ENCODE results near the gene BFSP1. TPM values are rescaled to one million over a fixed set of nuclear protein-coding genes. Genes with fewer than 3 reads are reported as not detected.

Gene BFSP1
- total and polyA plus RNA-seq, 9 donors, result 0.92 to 4.9 (median 1.5) TPM

DNA sequence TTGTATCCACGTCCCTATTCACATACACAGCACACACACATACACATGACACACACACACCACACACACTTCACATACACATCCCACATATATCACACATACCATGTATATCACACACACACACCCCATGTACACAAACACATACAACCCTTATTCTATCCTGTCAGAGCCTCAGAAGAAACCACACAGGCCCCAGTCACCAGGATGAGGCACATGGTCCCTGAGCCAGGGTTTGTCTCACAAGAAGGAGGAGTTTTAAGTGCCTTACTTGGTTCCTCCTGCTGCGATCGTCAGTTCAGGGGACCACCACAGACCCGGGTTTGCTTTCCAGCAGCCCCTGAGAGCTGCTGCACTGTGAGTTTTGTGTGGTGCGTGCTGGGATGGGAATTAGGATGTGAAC, 23.6 kb downstream of the BFSP1 start:
- DNase-seq, result no peak
- Histone ChIP-seq H3K4me3 (no peak overlapping the region), H3K9me3 (no peaks in the 10 kb centered on the region), H3K27me3 (no peaks in the 10 kb centered on the region), H3K36me3 (no peaks in the 10 kb centered on the region), H3K4me1 (ENCODE audit: insufficient read depth) (peaks cover 2% of the 10 kb centered on the region), H3K27ac (no peak overlapping the region)
- intact Hi-C loops (cut with DNase I), result loop anchor here (5.0 to 10.0 kb wide), 5 partner anchors 387 to 487 kb away; no protein-coding TSS in a partner anchor
- TF ChIP-seq POLR2A (IDR thresholded peaks at IDR 0.05), result no peak
- 85 to 91% (median 88%) methylated on average over 5 of the region's 5 CpGs for WGBS, 3 donors

DNA sequence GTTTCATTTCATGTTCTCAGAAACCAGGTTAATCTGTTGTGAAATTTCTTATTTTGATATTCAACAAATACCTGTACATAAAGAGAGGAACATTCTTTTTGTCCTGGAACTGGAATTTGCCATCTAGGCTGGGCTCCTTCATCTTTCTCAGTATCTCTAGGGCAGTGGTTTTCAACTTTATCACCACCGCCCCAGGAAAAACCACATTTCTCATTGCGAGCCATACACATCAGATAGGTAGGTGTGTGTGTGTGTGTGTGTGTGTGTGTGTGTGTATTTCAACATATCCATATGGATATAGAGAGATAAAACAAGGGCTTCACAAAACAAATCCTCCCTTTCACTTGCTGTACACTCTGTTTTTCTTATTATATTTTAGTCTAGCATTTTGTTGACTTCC, 24.1 kb downstream of the BFSP1 start:
- Histone ChIP-seq H3K36me3 (no peaks in the 10 kb centered on the region), H3K4me1 (ENCODE audit: insufficient read depth) (peaks cover 2% of the 10 kb centered on the region), H3K4me3 (no peak overlapping the region), H3K27me3 (no peaks in the 10 kb centered on the region), H3K9me3 (no peaks in the 10 kb centered on the region), H3K27ac (no peak overlapping the region)
- intact Hi-C loops (cut with DNase I), result loop anchor here (5.0 to 10.0 kb wide), 5 partner anchors 388 to 488 kb away; no protein-coding TSS in a partner anchor
- TF ChIP-seq, protein P1, sequence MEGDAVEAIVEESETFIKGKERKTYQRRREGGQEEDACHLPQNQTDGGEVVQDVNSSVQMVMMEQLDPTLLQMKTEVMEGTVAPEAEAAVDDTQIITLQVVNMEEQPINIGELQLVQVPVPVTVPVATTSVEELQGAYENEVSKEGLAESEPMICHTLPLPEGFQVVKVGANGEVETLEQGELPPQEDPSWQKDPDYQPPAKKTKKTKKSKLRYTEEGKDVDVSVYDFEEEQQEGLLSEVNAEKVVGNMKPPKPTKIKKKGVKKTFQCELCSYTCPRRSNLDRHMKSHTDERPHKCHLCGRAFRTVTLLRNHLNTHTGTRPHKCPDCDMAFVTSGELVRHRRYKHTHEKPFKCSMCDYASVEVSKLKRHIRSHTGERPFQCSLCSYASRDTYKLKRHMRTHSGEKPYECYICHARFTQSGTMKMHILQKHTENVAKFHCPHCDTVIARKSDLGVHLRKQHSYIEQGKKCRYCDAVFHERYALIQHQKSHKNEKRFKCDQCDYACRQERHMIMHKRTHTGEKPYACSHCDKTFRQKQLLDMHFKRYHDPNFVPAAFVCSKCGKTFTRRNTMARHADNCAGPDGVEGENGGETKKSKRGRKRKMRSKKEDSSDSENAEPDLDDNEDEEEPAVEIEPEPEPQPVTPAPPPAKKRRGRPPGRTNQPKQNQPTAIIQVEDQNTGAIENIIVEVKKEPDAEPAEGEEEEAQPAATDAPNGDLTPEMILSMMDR (IDR thresholded peaks at IDR 0.05), result no peak
- TF ChIP-seq POLR2A (IDR thresholded peaks at IDR 0.05) (no peak), EP300 (IDR thresholded peaks at IDR 0.05) (no peak)
- 83 to 95% (median 93%) methylated on average over 2 of the region's 2 CpGs for WGBS, 3 donors
- DNase-seq, result no peak

GRCh38 chr20:17505636-17506517, 25.3 kb downstream of the BFSP1 start:
- peak in 2 of 5 donors; percentile 40 to 46 for DNase-seq
- intact Hi-C loops (cut with DNase I), result loop anchor here (5.0 to 10.0 kb wide), 5 partner anchors 389 to 489 kb away; no protein-coding TSS in a partner anchor
- no peaks in the 10 kb centered on the region for H3K27me3 ChIP-seq
- H3K4me1 ChIP-seq (ENCODE audit: insufficient read depth), result peaks cover 2% of the 10 kb centered on the region
- no peaks in the 10 kb centered on the region for H3K9me3 ChIP-seq
- H3K4me3 ChIP-seq, result no peak overlapping the region
- H3K27ac ChIP-seq, result peak overlapping the region in 1 of 2 donors; percentile 6
- TF ChIP-seq, protein P1 (IDR thresholded peaks at IDR 0.05), result no peak
- TF ChIP-seq EP300 (IDR thresholded peaks at IDR 0.05) (no peak), POLR2A (IDR thresholded peaks at IDR 0.05) (no peak)
- H3K36me3 ChIP-seq, result no peaks in the 10 kb centered on the region
- 80 to 87% (median 85%) methylated on average over 19 of the region's 19 CpGs for WGBS, 3 donors

DNA sequence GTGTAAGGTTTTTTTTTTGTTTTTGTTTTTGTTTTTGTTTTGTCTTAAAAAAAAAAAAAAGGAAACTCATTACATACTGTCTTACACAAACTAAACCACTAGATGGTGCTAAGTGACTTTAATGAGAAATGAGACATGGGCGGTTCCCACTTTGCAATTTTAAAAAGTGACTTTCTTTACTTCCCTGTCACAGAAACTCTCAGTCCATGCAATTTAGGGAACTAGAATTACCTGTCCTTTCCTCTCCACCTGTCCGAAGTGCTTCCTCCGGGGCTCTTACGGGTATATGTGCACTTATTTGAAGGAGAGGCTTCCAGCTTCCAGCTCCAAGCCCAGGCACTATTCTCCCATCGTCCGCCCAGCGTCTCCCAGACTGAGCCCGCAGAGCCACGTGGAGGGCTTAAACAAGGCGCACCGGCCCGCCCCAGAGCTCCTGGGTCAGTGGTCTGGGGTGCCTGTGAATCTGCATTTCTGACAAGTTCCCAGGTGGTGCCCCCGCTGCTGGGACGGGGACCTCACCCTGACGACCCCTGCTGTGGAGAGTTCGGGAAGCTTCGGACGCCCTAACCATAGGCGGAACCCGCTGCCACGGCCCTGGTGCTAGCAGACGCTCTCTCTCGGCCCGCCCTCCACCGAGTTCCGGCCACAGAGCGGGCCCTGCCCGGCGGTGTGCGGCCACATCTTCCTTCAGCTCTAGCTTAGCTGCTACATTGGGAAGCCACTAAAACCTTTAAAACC, 26.1 kb downstream of the BFSP1 start:
- H3K4me3 ChIP-seq, result peak overlapping the region; percentile 42
- peaks cover 2% of the 10 kb centered on the region for H3K4me1 ChIP-seq (ENCODE audit: insufficient read depth)
- DNase-seq, result peak; percentile 46 to 75 (median 58)
- no peaks in the 10 kb centered on the region for H3K36me3 ChIP-seq
- peak overlapping the region in 1 of 2 donors; percentile 6 for H3K27ac ChIP-seq
- WGBS, 3 donors, result 0 to 2% (median 1%) methylated on average over 30 of the region's 30 CpGs
- no peaks in the 10 kb centered on the region for H3K9me3 ChIP-seq
- no peak for TF ChIP-seq POLR2A (IDR thresholded peaks at IDR 0.05)
- TF ChIP-seq EP300 (IDR thresholded peaks at IDR 0.05), result no peak
- TF ChIP-seq, protein P1 (IDR thresholded peaks at IDR 0.05), result peak; percentile 54 to 73 (median 71)
- intact Hi-C loops (cut with DNase I), result loop anchor here (5.0 to 10.0 kb wide), 6 partner anchors 390 to 492 kb away; no protein-coding TSS in a partner anchor
- no peaks in the 10 kb centered on the region for H3K27me3 ChIP-seq
